Fibroblast of villous mesenchyme (primary cell): ENCODE data around the gene TNFAIP8L3. TPM values are rescaled to one million over a fixed set of nuclear protein-coding genes. Genes with fewer than 3 reads are reported as not detected.
A peak's percentile ranks its signal among the peaks of the same experiment; 100 is the strongest.

Experiments
- DNase-seq: peaks from one replicate; pipeline ENCODE4 v3.0.0-alpha.2; 2010; ENCODE audit warnings: low read depth
- H3K4me3 ChIP-seq: 2 replicates; pipeline ENCODE4 v1.5.1; 2011; ENCODE audit warnings: low read depth, mild to moderate bottlenecking, low read length
- CTCF ChIP-seq: IDR thresholded peaks from 2 replicates; pipeline ENCODE4 v1.5.1; 2012; ENCODE audit warnings: low read depth, mild to moderate bottlenecking, low read length; ENCODE audit not compliant: insufficient read depth
- total RNA-seq: library from RNA; depleted of rRNA; stranded (reverse); fragments of >200 nt; gene quantifications from 2 replicates; pipeline ENCODE4 v1.2.3, GENCODE V29; 2012

The TNFAIP8L3 gene
- total RNA-seq, 1 donor, result 0.43 TPM

GRCh38 chr15:51114437-51115119, 19.9 kb upstream of the TNFAIP8L3 start:
- H3K4me3 ChIP-seq, result no peak overlapping the region
- no peak for DNase-seq
- no peak for TF ChIP-seq CTCF

GRCh38 chr15:51112078-51112477, 17.4 kb upstream of the TNFAIP8L3 start:
- no peak overlapping the region for H3K4me3 ChIP-seq
- no peak for TF ChIP-seq CTCF
- DNase-seq, result no peak

- no peak for DNase-seq
- TF ChIP-seq CTCF, result no peak
- no peak overlapping the region for H3K4me3 ChIP-seq
Observed at GRCh38 chr15:51111061-51111460, 16.4 kb upstream of the TNFAIP8L3 start.

GRCh38 chr15:51110171-51110570, 15.5 kb upstream of the TNFAIP8L3 start:
- H3K4me3 ChIP-seq, result no peak overlapping the region
- no peak for TF ChIP-seq CTCF
- no peak for DNase-seq

- no peak for TF ChIP-seq CTCF
- no peak overlapping the region for H3K4me3 ChIP-seq
- DNase-seq, result peak; percentile 44
Observed at GRCh38 chr15:51108933-51109550, 14.3 kb upstream of the TNFAIP8L3 start.

GRCh38 chr15:51107612-51108011, 12.9 kb upstream of the TNFAIP8L3 start:
- no peak for TF ChIP-seq CTCF
- no peak for DNase-seq
- H3K4me3 ChIP-seq, result no peak overlapping the region
